ENCODE results near the gene ST6GAL1. TPM values are rescaled to one million over a fixed set of nuclear protein-coding genes. Genes with fewer than 3 reads are reported as not detected.
"Not testable (repeated sequence)": the region's sequence is repeated elsewhere in the genome, so short reads cannot be mapped to it uniquely, and the experiment has no call there.

The ST6GAL1 gene
- total RNA-seq, 1 donor from 2014 or later: 68.2 TPM

DNA sequence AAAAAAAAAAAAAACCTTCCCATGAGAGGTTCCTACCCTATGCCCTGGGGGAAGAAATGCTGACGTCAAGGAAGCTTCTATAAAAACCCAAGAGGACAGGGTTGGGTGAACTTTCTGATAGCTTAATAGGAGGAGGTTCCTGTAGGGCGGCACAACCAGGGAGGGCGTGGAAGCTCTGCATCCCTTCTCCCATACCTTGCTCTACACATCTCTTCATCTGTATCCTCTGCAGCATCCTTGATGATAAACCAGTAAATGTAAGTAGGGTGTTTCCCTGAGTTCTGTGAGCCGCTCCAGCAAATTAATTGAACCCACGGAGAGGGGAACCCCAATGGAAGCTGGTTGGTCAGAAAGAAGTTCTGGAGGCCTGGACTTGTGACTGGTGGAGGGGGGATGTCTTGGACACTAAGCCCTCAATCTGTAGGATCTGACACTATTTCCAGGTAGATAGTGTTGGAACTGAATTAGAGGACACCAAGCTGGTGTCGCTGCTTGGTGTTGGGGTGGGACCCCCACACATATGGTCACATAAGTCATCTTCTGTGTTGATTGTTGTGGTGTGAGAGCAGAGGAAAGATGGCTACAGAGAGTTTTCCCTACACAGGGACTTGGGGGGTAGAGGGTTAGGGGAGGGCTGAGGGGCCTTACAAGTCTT, 91.5 kb downstream of the ST6GAL1 start:
- peaks cover 4% of the 10 kb centered on the region for H3K4me1 Mint-ChIP-seq (ENCODE audit: unreplicated experiment)

GRCh38 chr3:187022403-187023029, 92.2 kb downstream of the ST6GAL1 start:
- no peak overlapping the region for H3K27ac Mint-ChIP-seq (ENCODE audit: unreplicated experiment)
- H3K4me3 Mint-ChIP-seq (ENCODE audit: unreplicated experiment): no peak overlapping the region
- peaks cover 3% of the 10 kb centered on the region for H3K9me3 Mint-ChIP-seq (ENCODE audit: unreplicated experiment)
- DNase-seq (ENCODE audit: extremely low spot score, unreplicated experiment): no peak
- H3K27me3 Mint-ChIP-seq (ENCODE audit: unreplicated experiment): no peaks in the 10 kb centered on the region
- peaks cover 4% of the 10 kb centered on the region for H3K36me3 Mint-ChIP-seq (ENCODE audit: unreplicated experiment)
- peaks cover 4% of the 10 kb centered on the region for H3K4me1 Mint-ChIP-seq (ENCODE audit: unreplicated experiment)
- TF ChIP-seq, protein P1, sequence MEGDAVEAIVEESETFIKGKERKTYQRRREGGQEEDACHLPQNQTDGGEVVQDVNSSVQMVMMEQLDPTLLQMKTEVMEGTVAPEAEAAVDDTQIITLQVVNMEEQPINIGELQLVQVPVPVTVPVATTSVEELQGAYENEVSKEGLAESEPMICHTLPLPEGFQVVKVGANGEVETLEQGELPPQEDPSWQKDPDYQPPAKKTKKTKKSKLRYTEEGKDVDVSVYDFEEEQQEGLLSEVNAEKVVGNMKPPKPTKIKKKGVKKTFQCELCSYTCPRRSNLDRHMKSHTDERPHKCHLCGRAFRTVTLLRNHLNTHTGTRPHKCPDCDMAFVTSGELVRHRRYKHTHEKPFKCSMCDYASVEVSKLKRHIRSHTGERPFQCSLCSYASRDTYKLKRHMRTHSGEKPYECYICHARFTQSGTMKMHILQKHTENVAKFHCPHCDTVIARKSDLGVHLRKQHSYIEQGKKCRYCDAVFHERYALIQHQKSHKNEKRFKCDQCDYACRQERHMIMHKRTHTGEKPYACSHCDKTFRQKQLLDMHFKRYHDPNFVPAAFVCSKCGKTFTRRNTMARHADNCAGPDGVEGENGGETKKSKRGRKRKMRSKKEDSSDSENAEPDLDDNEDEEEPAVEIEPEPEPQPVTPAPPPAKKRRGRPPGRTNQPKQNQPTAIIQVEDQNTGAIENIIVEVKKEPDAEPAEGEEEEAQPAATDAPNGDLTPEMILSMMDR (IDR thresholded peaks at IDR 0.05): no peak

More for the DNA sequence above, 91.5 kb downstream of the ST6GAL1 start:
- H3K36me3 Mint-ChIP-seq (ENCODE audit: unreplicated experiment): peaks cover 5% of the 10 kb centered on the region
- no peak overlapping the region for H3K27ac Mint-ChIP-seq (ENCODE audit: unreplicated experiment)
- no peak for DNase-seq (ENCODE audit: extremely low spot score, unreplicated experiment)
- no peaks in the 10 kb centered on the region for H3K27me3 Mint-ChIP-seq (ENCODE audit: unreplicated experiment)
- H3K9me3 Mint-ChIP-seq (ENCODE audit: unreplicated experiment): peaks cover 3% of the 10 kb centered on the region
- TF ChIP-seq, protein P1 (IDR thresholded peaks at IDR 0.05): no peak
- H3K4me3 Mint-ChIP-seq (ENCODE audit: unreplicated experiment): no peak overlapping the region

- not testable (repeated sequence) for DNase-seq (ENCODE audit: extremely low spot score, unreplicated experiment); H3K36me3 Mint-ChIP-seq (ENCODE audit: unreplicated experiment); H3K27me3 Mint-ChIP-seq (ENCODE audit: unreplicated experiment); H3K4me3 Mint-ChIP-seq (ENCODE audit: unreplicated experiment); H3K27ac Mint-ChIP-seq (ENCODE audit: unreplicated experiment); H3K4me1 Mint-ChIP-seq (ENCODE audit: unreplicated experiment); H3K9me3 Mint-ChIP-seq (ENCODE audit: unreplicated experiment)
Measured at GRCh38 chr3:187023340-187023739, 93.0 kb downstream of the ST6GAL1 start.

- peaks cover 3% of the 10 kb centered on the region for H3K9me3 Mint-ChIP-seq (ENCODE audit: unreplicated experiment)
- H3K27ac Mint-ChIP-seq (ENCODE audit: unreplicated experiment): no peak overlapping the region
- H3K4me3 Mint-ChIP-seq (ENCODE audit: unreplicated experiment): no peak overlapping the region
- H3K36me3 Mint-ChIP-seq (ENCODE audit: unreplicated experiment): peaks cover 5% of the 10 kb centered on the region
- no peak for DNase-seq (ENCODE audit: extremely low spot score, unreplicated experiment)
- peaks cover 4% of the 10 kb centered on the region for H3K4me1 Mint-ChIP-seq (ENCODE audit: unreplicated experiment)
- H3K27me3 Mint-ChIP-seq (ENCODE audit: unreplicated experiment): no peaks in the 10 kb centered on the region
- TF ChIP-seq, protein P1 (IDR thresholded peaks at IDR 0.05): no peak
Measured at GRCh38 chr3:187024536-187025226, 94.4 kb downstream of the ST6GAL1 start.

DNA sequence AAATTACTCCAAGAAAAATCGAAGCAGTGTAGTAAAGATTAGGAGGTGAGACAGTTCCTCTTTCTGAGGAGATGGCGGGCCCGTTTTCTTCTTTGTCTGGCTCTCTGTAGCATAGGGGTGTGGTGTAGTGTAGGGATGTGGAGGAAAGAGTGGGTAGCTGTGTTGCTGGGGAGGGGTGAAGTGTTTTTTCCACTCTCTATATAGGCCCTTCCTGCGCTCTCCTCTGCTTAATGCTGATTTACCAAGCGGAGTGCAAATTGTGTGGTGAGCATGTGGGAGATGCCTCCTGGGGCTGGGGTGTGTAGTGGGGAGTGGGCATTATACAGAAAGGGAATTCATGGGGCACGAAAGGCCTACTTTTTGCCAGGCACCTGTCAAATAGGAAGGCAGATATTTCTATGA, 94.9 kb downstream of the ST6GAL1 start:
- H3K27me3 Mint-ChIP-seq (ENCODE audit: unreplicated experiment): no peaks in the 10 kb centered on the region

More for the DNA sequence above, 94.9 kb downstream of the ST6GAL1 start:
- H3K27ac Mint-ChIP-seq (ENCODE audit: unreplicated experiment): no peak overlapping the region
- DNase-seq (ENCODE audit: extremely low spot score, unreplicated experiment): no peak
- TF ChIP-seq, protein P1 (IDR thresholded peaks at IDR 0.05): no peak
- no peak overlapping the region for H3K4me3 Mint-ChIP-seq (ENCODE audit: unreplicated experiment)
- H3K4me1 Mint-ChIP-seq (ENCODE audit: unreplicated experiment): peaks cover 4% of the 10 kb centered on the region
- peaks cover 3% of the 10 kb centered on the region for H3K9me3 Mint-ChIP-seq (ENCODE audit: unreplicated experiment)
- H3K36me3 Mint-ChIP-seq (ENCODE audit: unreplicated experiment): peaks cover 9% of the 10 kb centered on the region
